Natural killer cell (primary cell): ENCODE data around the gene UGT2B7. TPM values are rescaled to one million over a fixed set of nuclear protein-coding genes. Genes with fewer than 3 reads are reported as not detected.

Source experiments
- ATAC-seq, 3 donors: fragments of 150-1000 bp in 2 of 3; fragments of 200-7000 bp in 1 of 3; cut with Tn5 transposase; 1 replicate in 1 of 3; 2 replicates in 2 of 3; pipeline ENCODE4 v1.10.0; 2021; ENCODE audit warnings: mild to moderate bottlenecking in 2 of 3, moderate library complexity in 2 of 3
- DNase-seq, 2 donors: peaks; one replicate each; pipeline versions ENCODE4 v3.0.0 to v3.0.0-alpha.2; 2013 to 2021; ENCODE audit warnings: mixed read lengths in 1 of 2
- H3K27ac ChIP-seq: one replicate; pipeline ENCODE4 v1.5.1; 2013; ENCODE audit warnings: mild to moderate bottlenecking, low read length
- H3K27me3 ChIP-seq: one replicate; pipeline ENCODE4 v1.6.1; 2013; ENCODE audit warnings: low read length; ENCODE audit not compliant: control insufficient read depth, insufficient read depth
- H3K36me3 ChIP-seq: one replicate; pipeline ENCODE4 v1.6.1; 2013; ENCODE audit warnings: low read length; ENCODE audit not compliant: control insufficient read depth, insufficient read depth
- H3K4me1 ChIP-seq: one replicate; pipeline ENCODE4 v1.6.1; 2013; ENCODE audit warnings: low read length; ENCODE audit not compliant: control insufficient read depth, insufficient read depth
- H3K4me3 ChIP-seq: one replicate; pipeline ENCODE4 v1.5.1; 2013; ENCODE audit warnings: low read length
- H3K9me3 ChIP-seq: one replicate; pipeline ENCODE4 v1.6.1; 2013; ENCODE audit warnings: low read length; ENCODE audit not compliant: control insufficient read depth, insufficient read depth
- H3K27ac Mint-ChIP-seq, 2 donors: one replicate each; pipeline ENCODE4 v1.8.0; 2022; ENCODE audit warnings: mild to moderate bottlenecking in 2 of 2, mixed read lengths in 2 of 2, moderate library complexity in 1 of 2
- H3K27me3 Mint-ChIP-seq, 2 donors: one replicate each; pipeline ENCODE4 v1.8.0; 2022; ENCODE audit warnings: low read depth in 2 of 2, mixed read lengths in 2 of 2
- H3K36me3 Mint-ChIP-seq: one replicate; pipeline ENCODE4 v1.8.0; 2022; ENCODE audit warnings: mixed read lengths
- H3K4me1 Mint-ChIP-seq, 2 donors: one replicate each; pipeline ENCODE4 v1.8.0; 2022; ENCODE audit warnings: mixed read lengths in 2 of 2
- H3K4me3 Mint-ChIP-seq: one replicate; pipeline ENCODE4 v1.8.0; 2022; ENCODE audit warnings: mild to moderate bottlenecking, moderate library complexity, mixed read lengths
- H3K9me3 Mint-ChIP-seq, 2 donors: one replicate each; pipeline ENCODE4 v1.8.0; 2022; ENCODE audit warnings: mixed read lengths in 2 of 2
- CTCF ChIP-seq: fragments of 200-600 bp; IDR thresholded peaks from one replicate; pipeline ENCODE4 v1.8.0; 2022; ENCODE audit warnings: antibody characterized with exemption
- WGBS: methylation state at CpG from one replicate; pipeline ENCODE4 v1.1.7; 2013; ENCODE audit warnings: missing lambda C conversion rate; ENCODE audit not compliant: insufficient coverage; 5-methylcytosine and 5-hydroxymethylcytosine counted together
- intact Hi-C: fragments of 100-400 bp; cut with micrococcal nuclease; formaldehyde crosslinking; loops from one replicate; pipeline ENCODE4 v1.14.2; 2022
- total RNA-seq, 4 donors: library from RNA; stranded (reverse); fragments of 120-200 nt in 1 of 4; gene quantifications; one replicate each; pipeline versions ENCODE4 v1.2.3 to v1.2.4, GENCODE V29; 2013 to 2022

Gene UGT2B7
- total RNA-seq, 3 donors from 2014 or later (not counting 1 experiment from before 2014, with no cell fraction given), result not detected

- TF ChIP-seq CTCF, result no peak
- DNase-seq (no peak), ATAC-seq (no peak)
- H3K4me1 ChIP-seq, result no peaks in the 10 kb centered on the region
- Mint-ChIP-seq H3K36me3 (no peaks in the 10 kb centered on the region), H3K9me3 (peaks cover 6 to 15% of the 10 kb centered on the region in 2 donors), H3K27ac (no peak overlapping the region), H3K27me3 (no peaks in the 10 kb centered on the region), H3K4me1 (no peaks in the 10 kb centered on the region), H3K4me3 (no peak overlapping the region)
- H3K36me3 ChIP-seq, result no peaks in the 10 kb centered on the region
- intact Hi-C loops, result no loop called here
- no peaks in the 10 kb centered on the region for H3K9me3 ChIP-seq
- no peak overlapping the region for H3K27ac ChIP-seq
- H3K27me3 ChIP-seq, result no peaks in the 10 kb centered on the region
- 86% methylated on average over 5 of the region's 7 CpGs for WGBS
- no peak overlapping the region for H3K4me3 ChIP-seq
Measured at GRCh38 chr4:69054578-69055200, 41.6 kb upstream of the UGT2B7 start.

- Histone ChIP-seq H3K27ac (no peak overlapping the region), H3K4me1 (no peaks in the 10 kb centered on the region), H3K9me3 (no peaks in the 10 kb centered on the region), H3K27me3 (no peaks in the 10 kb centered on the region), H3K36me3 (no peaks in the 10 kb centered on the region), H3K4me3 (no peak overlapping the region)
- TF ChIP-seq CTCF, result no peak
- Mint-ChIP-seq H3K4me3 (no peak overlapping the region), H3K27me3 (no peaks in the 10 kb centered on the region), H3K27ac (no peak overlapping the region), H3K36me3 (no peaks in the 10 kb centered on the region), H3K9me3 (peaks cover 6 to 15% of the 10 kb centered on the region in 2 donors), H3K4me1 (no peaks in the 10 kb centered on the region)
- ATAC-seq (no peak), DNase-seq (no peak)
- intact Hi-C loops, result no loop called here
- WGBS, result 89% methylated on average over 5 of the region's 6 CpGs
Measured at GRCh38 chr4:69056150-69056549, 40.1 kb upstream of the UGT2B7 start.

- no peak for ATAC-seq
- Histone ChIP-seq H3K27me3 (no peaks in the 10 kb centered on the region), H3K36me3 (no peaks in the 10 kb centered on the region), H3K9me3 (peaks cover 2% of the 10 kb centered on the region), H3K27ac (no peak overlapping the region), H3K4me3 (no peak overlapping the region), H3K4me1 (no peaks in the 10 kb centered on the region)
- Mint-ChIP-seq H3K4me1 (no peaks in the 10 kb centered on the region), H3K27ac (no peak overlapping the region), H3K4me3 (no peak overlapping the region), H3K9me3 (peaks cover 6 to 10% of the 10 kb centered on the region in 2 donors), H3K27me3 (no peaks in the 10 kb centered on the region), H3K36me3 (no peaks in the 10 kb centered on the region)
- no peak for DNase-seq
- TF ChIP-seq CTCF, result no peak
- WGBS, result 42% methylated on average over 2 of the region's 4 CpGs
- intact Hi-C loops, result no loop called here
Measured at GRCh38 chr4:69056921-69057550, 39.2 kb upstream of the UGT2B7 start.
